ENCODE results near the gene BTBD10.

GRCh38 chr11:13487661-13488030 is 24.6 kb upstream of the BTBD10 start:
- TF ChIP-seq EZH2 (optimal IDR thresholded peaks at IDR 0.05; ENCODE audit: low read depth, low read length) = no peak
- TF ChIP-seq CTCF (IDR thresholded peaks at IDR 0.05; ENCODE audit: low read length) = peak; percentile 25
